ENCODE data around the gene CAST. TPM values are rescaled to one million over a fixed set of nuclear protein-coding genes. Genes with fewer than 3 reads are reported as not detected.

CAST gene
- total RNA-seq, 1 experiment from 2014 or later, result 52.3 TPM

DNA sequence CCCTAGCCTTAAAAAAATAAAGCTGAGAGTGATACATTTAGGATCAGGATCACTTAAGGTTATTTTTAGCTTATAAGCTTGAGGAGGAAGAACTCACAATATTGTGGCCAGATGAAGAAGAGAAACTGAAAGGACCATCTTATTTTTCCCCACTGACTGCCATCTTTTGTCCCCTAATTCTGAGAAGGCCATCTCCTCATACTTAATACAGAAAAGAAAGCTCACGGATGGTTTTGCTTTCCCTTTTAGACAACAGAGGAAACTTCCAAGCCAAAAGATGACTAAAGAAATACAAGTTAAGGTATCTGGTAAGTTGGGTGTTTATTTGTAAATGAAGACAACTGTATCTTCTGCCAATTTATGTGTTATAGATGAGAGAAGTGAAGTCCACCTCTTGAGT lies 109.2 kb downstream of the CAST start:
- H3K27me3 ChIP-seq (ENCODE audit: insufficient read depth, low read length), result no peaks in the 10 kb centered on the region
- TF ChIP-seq CTCF (conservative IDR thresholded peaks at IDR 0.05), result no peak
- H4K91ac ChIP-seq (ENCODE audit: insufficient read length, low read depth, low read length), result no peak overlapping the region
- H3K23ac ChIP-seq (ENCODE audit: insufficient read length, low read depth, low read length), result no peak overlapping the region
- no peaks in the 10 kb centered on the region for H3K79me1 ChIP-seq (ENCODE audit: insufficient read depth, low read depth, low read length, poor library complexity, severe bottlenecking)
- no peak overlapping the region for H3K4ac ChIP-seq (ENCODE audit: low read depth, low read length)
- H2AFZ ChIP-seq (ENCODE audit: low read length), result no peak overlapping the region
- no peak overlapping the region for H3T11ph ChIP-seq (ENCODE audit: low read length)
- Mint-ChIP-seq H3K9me3 (no peaks in the 10 kb centered on the region), H3K27me3 (ENCODE audit: low read depth) (no peaks in the 10 kb centered on the region), H3K36me3 (ENCODE audit: insufficient read depth in 1 of 3, low read depth in 3 of 3) (peaks cover 0 to 19% (median 9%) of the 10 kb centered on the region in 3 experiments; a peak in 5 of 7 replicates), H3K4me3 (no peak overlapping the region), H3K4me1 (peaks cover 4 to 8% of the 10 kb centered on the region in 2 experiments; a peak in 3 of 4 replicates), H3K27ac (no peak overlapping the region)
- whole genome bisulfite sequencing (ENCODE audit: extremely low coverage, insufficient read length, low lambda C conversion rate), result no CpG with 5 or more reads among the region's 1 CpG
- H3K56ac ChIP-seq (ENCODE audit: insufficient read length, low read depth, low read length), result no peak overlapping the region
- no peaks in the 10 kb centered on the region for H3K9me3 ChIP-seq (ENCODE audit: control insufficient read depth, low read depth, low read length)
- H3K27ac ChIP-seq (ENCODE audit: insufficient read length, low read depth, low read length), result no peak overlapping the region
- no peaks in the 10 kb centered on the region for H4K20me1 ChIP-seq (ENCODE audit: control insufficient read depth, insufficient read depth, insufficient read length)
- H2BK12ac ChIP-seq (ENCODE audit: insufficient read length, low read depth, low read length), result no peak overlapping the region
- H3K4me2 ChIP-seq (ENCODE audit: insufficient read depth, insufficient read length, low read length), result no peak overlapping the region
- no peak overlapping the region for H4K5ac ChIP-seq (ENCODE audit: insufficient read length, low read depth, low read length)
- peaks cover 3% of the 10 kb centered on the region; the same call in 1 of the 2 replicates for H3K4me1 ChIP-seq (ENCODE audit: insufficient read depth, low read length)
- H3K79me2 ChIP-seq (ENCODE audit: insufficient read depth, low read length), result no peaks in the 10 kb centered on the region
- no peak for DNase-seq
- H3K14ac ChIP-seq (ENCODE audit: insufficient read depth, low read length), result no peak overlapping the region
- H3K9ac ChIP-seq (ENCODE audit: extremely low read depth, insufficient read length, low read length), result no peak overlapping the region
- H2BK5ac ChIP-seq (ENCODE audit: insufficient read length, low read length), result no peak overlapping the region
- H4K8ac ChIP-seq (replicated peaks; ENCODE audit: insufficient read length, low read depth, low read length), result no peak overlapping the region
- H2AK5ac ChIP-seq (ENCODE audit: insufficient read length, low read length), result no peak overlapping the region
- H3K23me2 ChIP-seq (ENCODE audit: insufficient read length, low read depth, low read length, poor library complexity, severe bottlenecking), result no peaks in the 10 kb centered on the region
- no peak overlapping the region for H3K18ac ChIP-seq (ENCODE audit: insufficient read length, low read depth, low read length)
- no peak overlapping the region for H2BK20ac ChIP-seq (ENCODE audit: low read depth, low read length, poor library complexity, severe bottlenecking)
- H2BK120ac ChIP-seq (ENCODE audit: low read depth, low read length, poor library complexity, severe bottlenecking), result no peak overlapping the region
- H2BK15ac ChIP-seq (ENCODE audit: low read depth, low read length), result no peak overlapping the region

All from H9 (cell line).